GM15510 (cell line): Measurements from ENCODE around the gene AMBN.

Experiments used
- POLR2A ChIP-seq: IDR thresholded peaks from 3 replicates; pipeline ENCODE4 v1.6.1; 2011; ENCODE audit warnings: borderline replicate concordance; ENCODE audit not compliant: insufficient read length; ENCODE audit errors: extremely low read depth

The AMBN gene

GRCh38 chr4:70591955-70592582 is at the start of gene AMBN:
AMBN (plus strand) TSS chr4:70592256; CDS start chr4:70592359, 103 bp downstream.
- TF ChIP-seq POLR2A: no peak

GRCh38 chr4:70544279-70544868 is 47.7 kb upstream of the AMBN start:
- TF ChIP-seq POLR2A: no peak

- TF ChIP-seq POLR2A: no peak
Observed at GRCh38 chr4:70556856-70557255, 35.2 kb upstream of the AMBN start.

GRCh38 chr4:70559211-70559830 is 32.7 kb upstream of the AMBN start:
- TF ChIP-seq POLR2A: no peak

GRCh38 chr4:70559924-70560323 is 32.1 kb upstream of the AMBN start:
- no peak for TF ChIP-seq POLR2A

- TF ChIP-seq POLR2A: no peak
Observed at GRCh38 chr4:70564033-70564432, 28.0 kb upstream of the AMBN start.

GRCh38 chr4:70570796-70571195 is 21.3 kb upstream of the AMBN start:
- no peak for TF ChIP-seq POLR2A

- no peak for TF ChIP-seq POLR2A
Observed at GRCh38 chr4:70571772-70572171, 20.3 kb upstream of the AMBN start.

GRCh38 chr4:70575964-70576363 is 16.1 kb upstream of the AMBN start:
- no peak for TF ChIP-seq POLR2A

GRCh38 chr4:70577220-70577927 is 14.7 kb upstream of the AMBN start:
- no peak for TF ChIP-seq POLR2A

GRCh38 chr4:70581980-70582379 is 10.1 kb upstream of the AMBN start:
- TF ChIP-seq POLR2A: no peak

GRCh38 chr4:70583952-70584834 is 7.9 kb upstream of the AMBN start:
- no peak for TF ChIP-seq POLR2A

GRCh38 chr4:70586841-70587240 is 5.2 kb upstream of the AMBN start:
- TF ChIP-seq POLR2A: no peak

GRCh38 chr4:70589785-70590184 is 2.3 kb upstream of the AMBN start:
- no peak for TF ChIP-seq POLR2A
